Endothelial cell (in vitro differentiated cells): Measurements from ENCODE around the gene ELFN2. TPM values are rescaled to one million over a fixed set of nuclear protein-coding genes. Genes with fewer than 3 reads are reported as not detected.
A peak's percentile ranks its signal among the peaks of the same experiment; 100 is the strongest.
"Not testable (repeated sequence)": the region's sequence is repeated elsewhere in the genome, so short reads cannot be mapped to it uniquely, and the experiment has no call there.

Experiments used
- DNase-seq: peaks from one replicate; pipeline ENCODE4 v3.0.0; 2021; ENCODE audit warnings: low spot score
- H3K27ac Mint-ChIP-seq: one replicate; pipeline ENCODE4 v1.8.0; 2021; ENCODE audit warnings: mixed read lengths, inconsistent platforms; ENCODE audit not compliant: unreplicated experiment
- H3K27me3 Mint-ChIP-seq: one replicate; pipeline ENCODE4 v1.8.0; 2021; ENCODE audit warnings: mild to moderate bottlenecking, moderate library complexity, mixed read lengths, inconsistent platforms; ENCODE audit not compliant: unreplicated experiment
- H3K36me3 Mint-ChIP-seq: one replicate; pipeline ENCODE4 v1.8.0; 2021; ENCODE audit warnings: mild to moderate bottlenecking, low read depth, mixed read lengths, inconsistent platforms; ENCODE audit not compliant: unreplicated experiment
- H3K4me1 Mint-ChIP-seq: one replicate; pipeline ENCODE4 v1.8.0; 2021; ENCODE audit warnings: mild to moderate bottlenecking, mixed read lengths, inconsistent platforms; ENCODE audit not compliant: unreplicated experiment
- H3K4me3 Mint-ChIP-seq: one replicate; pipeline ENCODE4 v1.8.0; 2021; ENCODE audit warnings: mild to moderate bottlenecking, mixed read lengths, inconsistent platforms; ENCODE audit not compliant: unreplicated experiment
- H3K9me3 Mint-ChIP-seq: one replicate; pipeline ENCODE4 v1.8.0; 2021; ENCODE audit warnings: mixed read lengths, inconsistent platforms; ENCODE audit not compliant: unreplicated experiment
- CTCF ChIP-seq: fragments of 200-600 bp; sonication (generic); IDR thresholded peaks from one replicate; pipeline ENCODE4 v1.5.0; 2021; ENCODE audit warnings: antibody characterized with exemption; ENCODE audit not compliant: unreplicated experiment
- total RNA-seq: library from RNA; stranded (reverse); fragmentation: NEBNext Ultra II Directional; extraction: Animal tissue kit (Norgen Biotek cat#: 25700); gene quantifications from one replicate; pipeline ENCODE4 v1.2.1, GENCODE V29; 2021; ENCODE audit not compliant: unreplicated experiment

The ELFN2 gene
- total RNA-seq, 1 donor from 2014 or later: 1.2 TPM

GRCh38 chr22:37331034-37331428 is 96.2 kb downstream of the ELFN2 start:
- H3K9me3 Mint-ChIP-seq: no peaks in the 10 kb centered on the region
- H3K36me3 Mint-ChIP-seq: no peaks in the 10 kb centered on the region
- no peak for DNase-seq
- H3K27me3 Mint-ChIP-seq: peaks cover 24% of the 10 kb centered on the region
- no peaks in the 10 kb centered on the region for H3K4me1 Mint-ChIP-seq
- H3K27ac Mint-ChIP-seq: no peak overlapping the region
- H3K4me3 Mint-ChIP-seq: no peak overlapping the region
- TF ChIP-seq CTCF: no peak

- H3K36me3 Mint-ChIP-seq: no peaks in the 10 kb centered on the region
- H3K9me3 Mint-ChIP-seq: no peaks in the 10 kb centered on the region
- TF ChIP-seq CTCF: no peak
- peak; percentile 74 for DNase-seq
- H3K4me1 Mint-ChIP-seq: no peaks in the 10 kb centered on the region
- H3K27me3 Mint-ChIP-seq: peaks cover 22% of the 10 kb centered on the region
- no peak overlapping the region for H3K27ac Mint-ChIP-seq
- H3K4me3 Mint-ChIP-seq: no peak overlapping the region
Measured at GRCh38 chr22:37330200-37331033, 96.9 kb downstream of the ELFN2 start.

GRCh38 chr22:37329238-37330140 is 97.8 kb downstream of the ELFN2 start:
- Mint-ChIP-seq H3K4me1 (no peaks in the 10 kb centered on the region), H3K27ac (no peak overlapping the region), H3K9me3 (no peaks in the 10 kb centered on the region), H3K27me3 (peaks cover 19% of the 10 kb centered on the region), H3K4me3 (no peak overlapping the region), H3K36me3 (no peaks in the 10 kb centered on the region)
- DNase-seq: no peak
- no peak for TF ChIP-seq CTCF

GRCh38 chr22:37328538-37329237 is 98.6 kb downstream of the ELFN2 start:
- not testable (repeated sequence) for H3K9me3 Mint-ChIP-seq, H3K4me1 Mint-ChIP-seq, H3K27ac Mint-ChIP-seq, DNase-seq, H3K36me3 Mint-ChIP-seq, H3K4me3 Mint-ChIP-seq
- peaks cover 19% of the 10 kb centered on the region for H3K27me3 Mint-ChIP-seq

GRCh38 chr22:37328017-37328416 is 99.3 kb downstream of the ELFN2 start:
- Mint-ChIP-seq H3K36me3 (no peaks in the 10 kb centered on the region), H3K27ac (no peak overlapping the region), H3K4me3 (no peak overlapping the region), H3K9me3 (no peaks in the 10 kb centered on the region), H3K4me1 (no peaks in the 10 kb centered on the region), H3K27me3 (peaks cover 20% of the 10 kb centered on the region)
- no peak for DNase-seq
- TF ChIP-seq CTCF: no peak
